GM21528 (cell line): ENCODE results near the gene ZNF419.
"Not testable (repeated sequence)": the region's sequence is repeated elsewhere in the genome, so short reads cannot be mapped to it uniquely, and the experiment has no call there.

Experiments used
- ATAC-seq: cut with Tn5 transposase; IDR thresholded peaks from one replicate; pipeline ENCODE4 v1.9.1; 2021; ENCODE audit warnings: mild to moderate bottlenecking, moderate library complexity; ENCODE audit not compliant: unreplicated experiment, low FRiP score

ZNF419 gene

GRCh38 chr19:57487477-57488298 is at the start of gene ZNF419:
ZNF419 (plus strand) TSS chr19:57487750; CDS start chr19:57487951, 201 bp downstream.
- ATAC-seq, result peak; percentile 91

GRCh38 chr19:57437931-57438330 is 49.6 kb upstream of the ZNF419 start:
- ATAC-seq, result no peak

GRCh38 chr19:57438925-57439324 is 48.6 kb upstream of the ZNF419 start:
- no peak for ATAC-seq

- no peak for ATAC-seq
These were observed 45.4 kb upstream of the ZNF419 start for GRCh38 chr19:57441979-57442752.

GRCh38 chr19:57443121-57443696 is 44.3 kb upstream of the ZNF419 start:
- ATAC-seq, result no peak

GRCh38 chr19:57452307-57452706 is 35.2 kb upstream of the ZNF419 start:
- no peak for ATAC-seq

GRCh38 chr19:57465680-57466381 is 21.7 kb upstream of the ZNF419 start:
- ATAC-seq, result no peak

- ATAC-seq, result no peak
These were observed 21.1 kb upstream of the ZNF419 start for GRCh38 chr19:57466489-57466888.

- ATAC-seq, result no peak
These were observed 13.9 kb upstream of the ZNF419 start for GRCh38 chr19:57473646-57474045.

- ATAC-seq, result peak; percentile 96
These were observed 10.2 kb upstream of the ZNF419 start, which contains the start of gene ZNF772 for GRCh38 chr19:57477191-57478008. ZNF772 (minus strand) TSS chr19:57477566; CDS start chr19:57477309, 257 bp downstream.

- not testable (repeated sequence) for ATAC-seq
These were observed 722 bp downstream of the ZNF419 start for GRCh38 chr19:57488299-57488644.

GRCh38 chr19:57499332-57499679 is 11.8 kb downstream of the ZNF419 start:
- not testable (repeated sequence) for ATAC-seq

GRCh38 chr19:57499680-57500395 is 12.3 kb downstream of the ZNF419 start, which contains the start of gene ZNF773:
ZNF773 (plus strand) TSS chr19:57499938; CDS start chr19:57500081, 143 bp downstream.
- ATAC-seq, result peak; percentile 94

- ATAC-seq, result peak; percentile 6
These were observed 12.8 kb downstream of the ZNF419 start for GRCh38 chr19:57500400-57500799.

GRCh38 chr19:57506163-57506562 is 18.6 kb downstream of the ZNF419 start:
- no peak for ATAC-seq

GRCh38 chr19:57511484-57511883 is 23.9 kb downstream of the ZNF419 start:
- ATAC-seq, result no peak

- no peak for ATAC-seq
These were observed 25.3 kb downstream of the ZNF419 start for GRCh38 chr19:57512845-57513244.

GRCh38 chr19:57515255-57515654 is 27.7 kb downstream of the ZNF419 start:
- ATAC-seq, result no peak

GRCh38 chr19:57518021-57518420 is 30.5 kb downstream of the ZNF419 start:
- not testable (repeated sequence) for ATAC-seq
